ENCODE measurements around the gene TMEM250.

TMEM250 gene

GRCh38 chr9:136147038-136147889, 28.6 kb upstream of the TMEM250 start:
- DNase-seq = no peak

DNA sequence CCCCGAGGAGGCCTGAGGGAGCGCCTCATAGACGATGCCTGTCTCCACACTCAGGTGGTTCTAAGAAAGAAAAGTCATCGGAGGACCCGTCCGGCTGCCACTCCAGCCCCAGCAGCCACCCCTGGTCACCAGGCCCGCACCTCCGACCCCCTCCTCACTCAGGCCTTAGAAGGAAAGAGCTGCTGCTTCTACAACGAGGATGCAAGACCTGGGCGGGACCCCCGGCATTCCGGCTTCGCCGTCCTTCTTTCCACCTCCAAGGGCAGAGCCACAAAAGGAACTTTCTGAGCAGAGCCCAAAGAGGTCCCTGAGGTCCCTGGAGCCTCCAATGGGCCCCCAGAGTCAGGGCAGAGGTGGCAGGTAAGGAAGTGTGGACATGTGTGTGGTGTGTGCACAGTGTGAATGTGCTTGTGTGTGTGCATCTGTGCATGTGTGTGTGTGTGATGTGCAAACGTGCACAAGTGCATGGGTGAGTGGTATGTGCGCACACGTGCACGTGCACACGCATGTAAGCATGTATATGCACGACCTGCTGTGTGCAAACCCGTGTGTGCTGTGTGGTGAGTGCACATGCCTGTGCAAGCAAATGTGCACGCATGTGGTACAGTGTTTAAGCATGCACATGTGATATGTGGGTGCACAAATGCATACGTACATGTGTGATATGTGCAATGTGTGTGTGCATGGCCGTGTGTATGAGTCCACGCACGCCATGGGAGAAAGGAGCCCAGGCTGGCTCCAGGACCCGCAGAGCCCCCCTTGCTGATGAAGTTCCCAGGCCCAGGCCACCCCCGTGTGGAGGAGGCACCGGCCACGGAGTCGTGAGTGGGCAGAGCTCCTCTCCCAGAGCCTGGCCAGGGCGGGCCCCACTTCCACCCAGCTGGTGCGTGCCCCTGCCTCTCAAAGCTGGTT, 27.7 kb upstream of the TMEM250 start:
- no peak for DNase-seq

GRCh38 chr9:136145580-136145979, 26.9 kb upstream of the TMEM250 start:
- no peak for DNase-seq

DNA sequence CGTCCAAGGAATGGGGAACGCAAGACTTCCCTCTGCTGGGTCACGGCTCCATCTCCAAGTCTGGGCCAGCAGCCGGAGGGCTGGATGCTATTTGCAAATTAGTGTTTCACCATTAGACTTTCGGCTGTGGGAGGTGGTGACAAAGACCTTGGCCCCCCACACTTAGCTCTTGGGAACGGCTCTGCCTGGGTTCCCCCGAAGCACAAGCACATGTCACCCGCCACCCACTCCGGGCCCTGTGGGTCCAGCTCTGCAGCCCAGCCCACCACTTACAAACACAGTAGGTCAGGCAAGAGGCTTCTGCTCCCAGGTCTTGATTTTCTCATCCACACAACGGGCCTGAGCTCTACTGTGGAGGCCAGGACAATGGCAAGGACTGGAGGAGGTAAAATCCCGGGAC, 25.8 kb upstream of the TMEM250 start:
- DNase-seq = no peak

- no peak for DNase-seq
These were observed 24.7 kb upstream of the TMEM250 start for GRCh38 chr9:136143215-136144001.

DNA sequence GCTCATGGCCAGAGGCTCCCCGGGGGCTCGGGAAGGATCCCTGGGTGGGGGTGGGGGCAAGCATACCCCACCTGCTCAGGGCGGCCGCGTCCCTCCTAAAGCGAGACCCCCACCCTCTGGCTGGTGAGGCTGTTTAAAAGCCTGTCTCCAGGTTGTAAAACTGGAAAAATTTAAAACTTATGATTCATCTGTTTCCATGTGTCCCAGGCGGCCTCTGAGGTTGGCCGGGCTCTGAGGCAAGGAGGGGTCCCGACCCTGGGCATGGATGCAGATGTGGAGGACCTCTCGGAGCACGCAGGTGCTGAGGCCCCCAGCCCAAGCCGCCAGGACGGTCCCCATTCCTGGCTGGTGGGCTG, 24.2 kb upstream of the TMEM250 start:
- DNase-seq = no peak

GRCh38 chr9:136142414-136142796, 23.7 kb upstream of the TMEM250 start:
- DNase-seq = no peak

DNA sequence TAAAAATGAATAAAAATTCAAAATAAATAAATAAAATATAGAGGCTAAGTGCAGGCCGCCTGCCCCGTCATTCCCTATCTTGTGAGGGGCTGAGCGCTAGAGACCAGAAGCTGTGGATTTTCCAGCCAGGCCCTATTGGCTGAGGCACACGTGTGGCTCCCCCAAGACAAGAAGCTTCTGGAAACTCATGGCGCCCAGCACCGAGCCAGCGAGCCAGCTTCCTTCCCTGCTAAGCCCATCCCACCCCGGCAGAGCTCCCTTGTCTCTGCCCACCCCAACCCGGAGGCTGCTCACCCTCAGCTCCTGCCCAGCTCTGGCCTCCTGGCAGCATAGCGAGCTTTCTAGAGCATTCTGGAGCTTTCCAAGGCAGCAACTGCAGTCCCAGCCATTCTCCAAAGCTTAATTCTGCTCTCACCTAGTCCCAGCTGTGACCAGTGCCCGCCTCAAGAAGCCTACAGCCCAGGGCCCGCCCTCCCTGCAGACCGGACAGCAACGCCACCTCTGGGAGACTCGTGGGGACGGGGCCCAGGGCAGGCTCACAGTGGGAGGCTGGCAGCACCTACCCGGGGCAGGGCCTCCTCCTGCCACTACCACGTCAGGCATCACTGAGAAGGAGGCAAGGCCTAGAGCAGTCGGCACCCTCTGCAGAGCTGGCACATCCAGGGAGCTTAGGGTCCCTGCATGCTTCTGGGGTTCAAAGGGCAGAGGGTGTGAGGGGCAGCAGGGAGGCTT, 23.2 kb upstream of the TMEM250 start:
- DNase-seq = no peak

- no peak for DNase-seq
These were observed 22.3 kb upstream of the TMEM250 start for GRCh38 chr9:136140966-136141365.

GRCh38 chr9:136140046-136140445, 21.4 kb upstream of the TMEM250 start:
- DNase-seq = no peak

- DNase-seq = peak; percentile 3
These were observed 19.9 kb upstream of the TMEM250 start for GRCh38 chr9:136138566-136138965.

GRCh38 chr9:136137321-136138265, 18.9 kb upstream of the TMEM250 start:
- no peak for DNase-seq

DNA sequence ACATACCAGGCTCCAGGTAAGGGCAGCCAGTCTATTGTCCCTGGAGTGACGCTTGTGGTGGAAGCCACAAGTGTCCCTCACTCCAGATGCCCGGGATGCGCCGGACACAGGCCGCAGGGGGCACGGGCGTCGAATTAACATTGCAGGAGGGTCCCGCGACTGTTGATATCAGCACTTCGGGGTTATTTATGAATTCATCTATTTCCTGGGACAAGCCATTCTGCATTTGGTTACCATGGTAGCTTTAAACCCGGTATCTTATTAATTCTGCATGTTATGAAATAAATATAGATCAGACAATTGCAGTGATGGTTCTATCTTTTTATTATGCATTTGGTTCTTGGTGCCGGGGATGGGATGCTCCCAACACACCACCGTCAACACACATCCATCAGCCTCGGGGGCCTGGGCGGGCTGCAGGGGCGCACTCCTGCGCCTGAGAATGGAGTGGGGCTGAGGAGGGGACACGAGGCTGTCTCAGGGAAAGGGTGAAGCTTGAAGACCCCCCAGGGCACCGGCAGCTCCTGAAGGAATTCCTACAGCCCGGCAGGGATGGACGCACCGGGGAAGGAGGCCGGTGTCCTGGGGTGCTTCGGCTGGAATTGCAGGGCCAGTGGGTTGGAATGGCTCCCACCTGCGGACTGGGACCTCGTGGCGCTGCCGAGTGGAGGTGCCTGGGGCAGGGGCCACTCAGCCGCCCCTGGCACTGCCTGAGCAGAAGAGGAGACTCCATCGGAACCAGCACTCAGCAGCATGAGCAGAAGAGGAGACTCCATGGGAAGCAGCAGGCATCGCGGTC, 17.7 kb upstream of the TMEM250 start:
- no peak for DNase-seq

DNA sequence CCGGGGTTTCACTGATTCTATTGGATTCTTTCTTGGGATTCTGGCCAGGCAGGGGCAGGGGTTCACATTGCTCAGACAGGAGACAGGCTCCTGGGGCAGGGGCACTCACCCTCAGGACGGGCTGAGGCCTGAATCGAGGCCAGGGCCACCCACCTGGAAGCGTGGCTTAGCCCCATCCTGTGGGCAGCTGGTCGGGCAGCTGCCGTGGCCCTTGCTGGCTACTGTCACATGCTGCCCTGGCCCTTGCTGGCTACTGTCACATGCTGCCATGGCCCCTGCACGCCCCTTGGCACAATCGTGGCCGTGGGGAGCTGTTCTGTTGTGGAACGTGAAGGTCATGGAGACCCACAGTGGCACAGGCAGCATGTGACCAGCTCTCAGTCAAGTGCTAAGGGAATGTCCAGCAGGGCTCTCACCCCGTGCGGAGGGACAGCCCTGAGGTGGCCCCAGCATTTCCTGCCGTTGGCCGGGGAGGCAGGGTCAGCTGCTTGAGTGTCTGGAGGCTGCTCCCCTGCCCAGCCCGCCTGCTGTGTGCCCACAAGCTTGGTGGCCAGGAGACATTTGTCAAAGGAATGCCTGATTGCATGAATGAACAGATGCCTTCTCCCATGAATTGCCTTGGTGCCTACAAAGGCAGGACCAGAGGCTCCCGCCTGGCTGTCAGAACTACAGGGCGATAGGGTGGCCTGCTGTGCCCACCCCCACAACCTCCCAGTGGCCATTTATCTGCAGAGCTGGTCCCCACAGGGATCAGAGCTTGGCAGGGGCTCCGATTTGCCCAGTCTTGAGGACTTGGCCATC, 16.9 kb upstream of the TMEM250 start:
- DNase-seq = no peak

GRCh38 chr9:136133959-136134484, 15.3 kb upstream of the TMEM250 start:
- DNase-seq = no peak

DNA sequence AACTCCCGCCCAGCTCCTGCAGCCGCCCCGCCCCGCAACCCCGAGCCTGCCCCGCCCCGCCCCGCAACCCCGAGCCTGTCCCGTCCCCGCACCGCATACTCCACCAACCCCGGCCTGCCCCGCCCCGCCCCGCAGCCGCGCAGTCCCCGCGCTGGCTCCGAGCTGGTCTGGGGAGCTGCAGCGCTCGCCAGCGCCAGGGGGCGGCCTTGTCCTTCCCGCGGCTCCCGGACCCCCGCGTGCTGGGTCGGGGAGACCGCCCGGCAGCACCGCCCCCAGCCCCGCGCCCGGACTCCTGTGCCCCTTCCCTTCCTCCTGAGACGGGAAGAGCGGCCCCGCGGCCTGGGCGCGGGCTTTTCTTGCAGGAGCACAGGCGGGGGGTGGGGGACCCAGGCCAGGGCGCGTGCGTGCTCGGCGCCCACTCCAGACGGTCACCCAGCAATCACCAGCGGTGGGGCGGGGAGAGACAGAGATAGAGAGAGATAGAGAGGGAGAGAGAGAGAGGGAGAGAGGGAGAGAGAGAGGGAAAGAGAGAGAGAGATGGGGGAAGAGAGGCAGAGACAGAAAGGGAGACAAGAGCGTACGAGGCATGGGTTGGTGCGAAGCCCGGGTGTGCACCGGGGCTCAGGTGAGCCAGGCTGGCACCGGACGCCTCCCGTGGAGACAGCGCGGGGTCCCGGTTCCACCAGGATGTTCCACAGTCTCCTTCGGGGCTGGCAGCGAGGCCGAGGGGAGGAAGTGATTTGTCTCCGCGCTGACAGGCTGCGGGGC, 14.7 kb upstream of the TMEM250 start:
- DNase-seq = no peak

GRCh38 chr9:136132512-136133050, 13.9 kb upstream of the TMEM250 start:
- no peak for DNase-seq

Data from kidney glomerular epithelial cell (primary cell).